Lower leg skin (tissue), 3 donors: ENCODE measurements around the gene ZSCAN23.

Experiments used
- POLR2A ChIP-seq, 2 donors: fragments of 450-650 bp; IDR thresholded peaks; one replicate each; pipeline ENCODE4 v1.6.1; 2016 to 2017; ENCODE audit warnings: antibody characterized with exemption in 2 of 2, mild to moderate bottlenecking in 1 of 2, moderate library complexity in 1 of 2
- TF ChIP-seq, protein P1 (sequence below), 3 donors: fragments of 450-650 bp; IDR thresholded peaks; one replicate each; pipeline ENCODE4 v1.5.1; 2016; ENCODE audit warnings: antibody characterized with exemption in 3 of 3, mild to moderate bottlenecking in 3 of 3, moderate library complexity in 2 of 3

DNA sequence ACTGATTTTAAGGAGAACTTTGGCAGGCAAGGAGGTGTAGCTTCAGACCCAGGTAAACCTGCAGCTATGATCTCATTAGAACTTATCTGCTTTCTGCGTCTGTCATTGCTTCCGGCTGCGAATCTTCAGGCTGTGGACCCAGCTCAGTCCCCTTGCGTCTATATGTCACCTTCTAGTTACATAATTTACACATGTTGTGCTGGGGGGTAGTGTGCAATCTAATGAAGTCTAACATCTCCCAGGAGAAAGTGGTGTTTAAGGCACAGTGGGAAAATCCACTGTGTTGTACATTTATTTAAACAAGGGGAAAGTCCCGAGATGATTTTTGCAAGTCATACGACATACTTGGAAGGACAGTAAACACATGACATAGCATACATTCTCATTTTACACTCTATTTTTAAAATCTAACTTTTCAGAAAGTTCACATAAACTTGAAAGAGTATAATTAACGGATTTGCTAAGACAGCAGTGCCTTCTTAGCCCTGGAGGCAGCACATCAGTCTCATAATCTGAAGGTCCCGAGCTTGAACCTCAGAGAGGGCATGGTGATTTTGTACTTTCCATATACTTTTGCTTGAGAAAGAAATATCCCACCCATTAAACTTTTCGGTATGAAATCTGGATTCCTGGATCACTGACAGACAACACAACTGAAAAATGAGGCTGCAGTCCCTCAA lies 37.1 kb upstream of the ZSCAN23 start:
- TF ChIP-seq, protein P1, sequence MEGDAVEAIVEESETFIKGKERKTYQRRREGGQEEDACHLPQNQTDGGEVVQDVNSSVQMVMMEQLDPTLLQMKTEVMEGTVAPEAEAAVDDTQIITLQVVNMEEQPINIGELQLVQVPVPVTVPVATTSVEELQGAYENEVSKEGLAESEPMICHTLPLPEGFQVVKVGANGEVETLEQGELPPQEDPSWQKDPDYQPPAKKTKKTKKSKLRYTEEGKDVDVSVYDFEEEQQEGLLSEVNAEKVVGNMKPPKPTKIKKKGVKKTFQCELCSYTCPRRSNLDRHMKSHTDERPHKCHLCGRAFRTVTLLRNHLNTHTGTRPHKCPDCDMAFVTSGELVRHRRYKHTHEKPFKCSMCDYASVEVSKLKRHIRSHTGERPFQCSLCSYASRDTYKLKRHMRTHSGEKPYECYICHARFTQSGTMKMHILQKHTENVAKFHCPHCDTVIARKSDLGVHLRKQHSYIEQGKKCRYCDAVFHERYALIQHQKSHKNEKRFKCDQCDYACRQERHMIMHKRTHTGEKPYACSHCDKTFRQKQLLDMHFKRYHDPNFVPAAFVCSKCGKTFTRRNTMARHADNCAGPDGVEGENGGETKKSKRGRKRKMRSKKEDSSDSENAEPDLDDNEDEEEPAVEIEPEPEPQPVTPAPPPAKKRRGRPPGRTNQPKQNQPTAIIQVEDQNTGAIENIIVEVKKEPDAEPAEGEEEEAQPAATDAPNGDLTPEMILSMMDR (IDR thresholded peaks at IDR 0.05): no peak
- TF ChIP-seq POLR2A (IDR thresholded peaks at IDR 0.05): no peak
